Testis (tissue), 2 donors: ENCODE measurements around the gene NFE2L2.

Experiments used
- POLR2A ChIP-seq: fragments of 450-650 bp; IDR thresholded peaks from one replicate; pipeline ENCODE4 v1.6.1; 2017; ENCODE audit warnings: antibody characterized with exemption, mild to moderate bottlenecking, moderate library complexity
- TF ChIP-seq, protein P1 (sequence below), 3 experiments: fragments of 450-650 bp in 2 of 3; fragments of 200-600 bp in 1 of 3; sonication (generic) in 1 of 3; IDR thresholded peaks; one replicate each; pipeline ENCODE4 v1.5.1; 2016 to 2019; ENCODE audit warnings: antibody characterized with exemption in 3 of 3, mild to moderate bottlenecking in 2 of 3, moderate library complexity in 1 of 3

DNA sequence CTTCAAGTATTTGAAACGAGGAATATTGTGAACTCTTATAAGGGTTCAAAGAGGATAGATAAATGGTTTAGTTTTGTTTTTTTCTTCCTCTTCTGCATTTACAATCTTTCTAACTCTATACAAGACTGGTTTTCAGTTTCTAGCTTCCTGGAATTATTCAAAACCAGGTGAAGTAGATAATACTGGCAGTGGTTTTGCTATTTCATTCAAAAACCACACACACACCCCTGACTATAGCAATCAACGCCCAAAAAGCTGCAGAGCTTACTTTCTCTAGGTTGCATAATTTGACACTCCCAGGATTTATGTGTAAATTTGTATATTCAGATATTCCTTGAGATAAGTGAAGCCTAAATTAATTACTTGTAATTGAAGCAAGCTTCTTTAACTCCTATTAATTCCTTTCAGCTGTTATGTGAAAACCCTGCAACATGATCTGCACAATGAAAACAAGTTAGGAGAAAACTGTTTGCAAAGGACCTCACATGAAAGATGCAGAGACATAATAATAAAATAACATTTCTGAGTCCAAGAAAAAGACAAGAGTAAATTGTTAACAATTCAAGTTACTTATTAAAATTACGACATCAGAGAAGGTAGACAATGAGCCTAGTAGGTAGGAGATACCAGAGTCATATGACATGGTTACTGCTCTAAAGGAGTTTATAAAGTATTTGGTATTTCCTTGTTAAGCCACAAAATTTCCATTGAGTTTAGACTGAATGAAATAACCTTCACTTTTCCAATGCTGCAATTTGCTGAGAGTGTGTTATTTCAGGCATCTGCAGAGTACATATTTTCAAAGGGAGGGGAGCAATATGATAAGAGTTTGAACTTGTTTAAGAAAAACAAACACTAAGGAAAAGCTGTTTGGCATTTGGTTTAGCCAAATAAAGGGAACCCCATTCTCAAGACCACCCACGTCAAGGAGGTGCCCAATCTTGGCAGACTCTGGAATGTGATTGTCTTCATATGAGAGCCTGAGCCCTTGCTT is 1.6 kb upstream of the NFE2L2 start:
- TF ChIP-seq POLR2A, result no peak
- TF ChIP-seq, protein P1, sequence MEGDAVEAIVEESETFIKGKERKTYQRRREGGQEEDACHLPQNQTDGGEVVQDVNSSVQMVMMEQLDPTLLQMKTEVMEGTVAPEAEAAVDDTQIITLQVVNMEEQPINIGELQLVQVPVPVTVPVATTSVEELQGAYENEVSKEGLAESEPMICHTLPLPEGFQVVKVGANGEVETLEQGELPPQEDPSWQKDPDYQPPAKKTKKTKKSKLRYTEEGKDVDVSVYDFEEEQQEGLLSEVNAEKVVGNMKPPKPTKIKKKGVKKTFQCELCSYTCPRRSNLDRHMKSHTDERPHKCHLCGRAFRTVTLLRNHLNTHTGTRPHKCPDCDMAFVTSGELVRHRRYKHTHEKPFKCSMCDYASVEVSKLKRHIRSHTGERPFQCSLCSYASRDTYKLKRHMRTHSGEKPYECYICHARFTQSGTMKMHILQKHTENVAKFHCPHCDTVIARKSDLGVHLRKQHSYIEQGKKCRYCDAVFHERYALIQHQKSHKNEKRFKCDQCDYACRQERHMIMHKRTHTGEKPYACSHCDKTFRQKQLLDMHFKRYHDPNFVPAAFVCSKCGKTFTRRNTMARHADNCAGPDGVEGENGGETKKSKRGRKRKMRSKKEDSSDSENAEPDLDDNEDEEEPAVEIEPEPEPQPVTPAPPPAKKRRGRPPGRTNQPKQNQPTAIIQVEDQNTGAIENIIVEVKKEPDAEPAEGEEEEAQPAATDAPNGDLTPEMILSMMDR (IDR thresholded peaks at IDR 0.05), result no peak
